ENCODE data around the gene HEXB.

Gene HEXB

GRCh38 chr5:74679966-74680365 lies 5.1 kb upstream of the HEXB start:
- no peak for DNase-seq (ENCODE audit: low read depth)
- no peak overlapping the region for H3K4me3 ChIP-seq (ENCODE audit: control insufficient read depth, low read depth, low read length)
- TF ChIP-seq, protein P1, sequence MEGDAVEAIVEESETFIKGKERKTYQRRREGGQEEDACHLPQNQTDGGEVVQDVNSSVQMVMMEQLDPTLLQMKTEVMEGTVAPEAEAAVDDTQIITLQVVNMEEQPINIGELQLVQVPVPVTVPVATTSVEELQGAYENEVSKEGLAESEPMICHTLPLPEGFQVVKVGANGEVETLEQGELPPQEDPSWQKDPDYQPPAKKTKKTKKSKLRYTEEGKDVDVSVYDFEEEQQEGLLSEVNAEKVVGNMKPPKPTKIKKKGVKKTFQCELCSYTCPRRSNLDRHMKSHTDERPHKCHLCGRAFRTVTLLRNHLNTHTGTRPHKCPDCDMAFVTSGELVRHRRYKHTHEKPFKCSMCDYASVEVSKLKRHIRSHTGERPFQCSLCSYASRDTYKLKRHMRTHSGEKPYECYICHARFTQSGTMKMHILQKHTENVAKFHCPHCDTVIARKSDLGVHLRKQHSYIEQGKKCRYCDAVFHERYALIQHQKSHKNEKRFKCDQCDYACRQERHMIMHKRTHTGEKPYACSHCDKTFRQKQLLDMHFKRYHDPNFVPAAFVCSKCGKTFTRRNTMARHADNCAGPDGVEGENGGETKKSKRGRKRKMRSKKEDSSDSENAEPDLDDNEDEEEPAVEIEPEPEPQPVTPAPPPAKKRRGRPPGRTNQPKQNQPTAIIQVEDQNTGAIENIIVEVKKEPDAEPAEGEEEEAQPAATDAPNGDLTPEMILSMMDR (IDR thresholded peaks at IDR 0.05; ENCODE audit: control insufficient read depth, insufficient read depth, low read depth, low read length, missing control alignments), result no peak

GRCh38 chr5:74685979-74686631 lies 1.1 kb downstream of the HEXB start:
- H3K4me3 ChIP-seq (ENCODE audit: control insufficient read depth, low read depth, low read length), result peak overlapping the region; percentile 100
- DNase-seq (ENCODE audit: low read depth), result no peak
- TF ChIP-seq, protein P1 (IDR thresholded peaks at IDR 0.05; ENCODE audit: control insufficient read depth, insufficient read depth, low read depth, low read length, missing control alignments), result no peak

- TF ChIP-seq, protein P1 (IDR thresholded peaks at IDR 0.05; ENCODE audit: control insufficient read depth, insufficient read depth, low read depth, low read length, missing control alignments), result no peak
- H3K4me3 ChIP-seq (ENCODE audit: control insufficient read depth, low read depth, low read length), result no peak overlapping the region
- DNase-seq (ENCODE audit: low read depth), result no peak
Measured at GRCh38 chr5:74686962-74687751, 2.1 kb downstream of the HEXB start.

DNA sequence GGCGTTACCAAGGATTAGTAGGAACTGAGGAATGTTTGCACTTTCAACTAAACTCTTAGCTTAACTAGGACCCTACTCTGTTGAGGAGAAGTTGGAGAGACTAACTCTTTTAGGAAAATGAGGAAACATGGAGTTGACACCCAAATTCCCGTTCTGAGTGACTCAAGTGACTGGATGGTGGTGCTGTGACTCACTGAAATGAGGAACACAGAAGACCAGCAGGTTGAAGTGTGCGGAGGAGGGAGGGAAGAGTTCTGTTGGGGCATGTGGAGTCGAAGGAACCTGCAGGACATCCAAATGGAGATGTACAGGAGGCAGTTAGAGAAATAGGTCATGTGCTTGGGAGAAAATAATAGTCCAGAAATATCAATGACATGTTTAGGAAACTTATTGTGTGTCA lies 8.2 kb downstream of the HEXB start:
- no peak overlapping the region for H3K4me3 ChIP-seq (ENCODE audit: control insufficient read depth, low read depth, low read length)
- DNase-seq (ENCODE audit: low read depth), result no peak
- TF ChIP-seq, protein P1 (IDR thresholded peaks at IDR 0.05; ENCODE audit: control insufficient read depth, insufficient read depth, low read depth, low read length, missing control alignments), result no peak

GRCh38 chr5:74717596-74717995 lies 32.6 kb downstream of the HEXB start:
- no peak for DNase-seq (ENCODE audit: low read depth)
- TF ChIP-seq, protein P1 (IDR thresholded peaks at IDR 0.05; ENCODE audit: control insufficient read depth, insufficient read depth, low read depth, low read length, missing control alignments), result no peak
- H3K4me3 ChIP-seq (ENCODE audit: control insufficient read depth, low read depth, low read length), result no peak overlapping the region

- no peak overlapping the region for H3K4me3 ChIP-seq (ENCODE audit: control insufficient read depth, low read depth, low read length)
- TF ChIP-seq, protein P1 (IDR thresholded peaks at IDR 0.05; ENCODE audit: control insufficient read depth, insufficient read depth, low read depth, low read length, missing control alignments), result no peak
- DNase-seq (ENCODE audit: low read depth), result no peak
Measured at GRCh38 chr5:74722271-74722670, 37.2 kb downstream of the HEXB start.

All from AG09309 (cell line).